Measurements from ENCODE around the gene STX1A.

GRCh38 chr7:73681031-73681430 is 38.4 kb downstream of the STX1A start:
- TF ChIP-seq ZNF423 (tag by site-specific recombination; IDR thresholded peaks at IDR 0.05) (no peak), CTCF (tag by site-specific recombination; IDR thresholded peaks at IDR 0.05) (no peak), PRDM1 (tag by site-specific recombination; IDR thresholded peaks at IDR 0.05) (no peak), ZBTB1 (tag by site-specific recombination; IDR thresholded peaks at IDR 0.05) (no peak), ZNF324 (tag by site-specific recombination; IDR thresholded peaks at IDR 0.05) (no peak), ZNF354C (tag by site-specific recombination; IDR thresholded peaks at IDR 0.05; ENCODE audit: borderline replicate concordance, low read depth) (no peak), ZNF280C (tag by site-specific recombination; IDR thresholded peaks at IDR 0.05) (no peak), ZNF830 (tag by site-specific recombination; IDR thresholded peaks at IDR 0.05; ENCODE audit: low read depth) (no peak)
- TF ChIP-seq, protein P1, sequence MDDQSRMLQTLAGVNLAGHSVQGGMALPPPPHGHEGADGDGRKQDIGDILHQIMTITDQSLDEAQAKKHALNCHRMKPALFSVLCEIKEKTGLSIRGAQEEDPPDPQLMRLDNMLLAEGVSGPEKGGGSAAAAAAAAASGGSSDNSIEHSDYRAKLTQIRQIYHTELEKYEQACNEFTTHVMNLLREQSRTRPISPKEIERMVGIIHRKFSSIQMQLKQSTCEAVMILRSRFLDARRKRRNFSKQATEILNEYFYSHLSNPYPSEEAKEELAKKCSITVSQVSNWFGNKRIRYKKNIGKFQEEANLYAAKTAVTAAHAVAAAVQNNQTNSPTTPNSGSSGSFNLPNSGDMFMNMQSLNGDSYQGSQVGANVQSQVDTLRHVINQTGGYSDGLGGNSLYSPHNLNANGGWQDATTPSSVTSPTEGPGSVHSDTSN (CRISPR knock-in tag; IDR thresholded peaks at IDR 0.05) = no peak

Data from HEK293 (cell line).